Measurements from ENCODE around the gene MAGED4. TPM values are rescaled to one million over a fixed set of nuclear protein-coding genes. Genes with fewer than 3 reads are reported as not detected.

MAGED4 gene
- polyA plus RNA-seq, 3 donors: not detected

GRCh38 chrX:52217494-52218160 is 32.9 kb downstream of the MAGED4 start:
- H3K36me3 Mint-ChIP-seq: no peaks in the 10 kb centered on the region
- no CpG with 5 or more reads among the region's 2 CpGs for WGBS (ENCODE audit: insufficient coverage)
- H3K27ac ChIP-seq (ENCODE audit: low read depth in 1 of 2, low read length in 2 of 2): no peak overlapping the region

DNA sequence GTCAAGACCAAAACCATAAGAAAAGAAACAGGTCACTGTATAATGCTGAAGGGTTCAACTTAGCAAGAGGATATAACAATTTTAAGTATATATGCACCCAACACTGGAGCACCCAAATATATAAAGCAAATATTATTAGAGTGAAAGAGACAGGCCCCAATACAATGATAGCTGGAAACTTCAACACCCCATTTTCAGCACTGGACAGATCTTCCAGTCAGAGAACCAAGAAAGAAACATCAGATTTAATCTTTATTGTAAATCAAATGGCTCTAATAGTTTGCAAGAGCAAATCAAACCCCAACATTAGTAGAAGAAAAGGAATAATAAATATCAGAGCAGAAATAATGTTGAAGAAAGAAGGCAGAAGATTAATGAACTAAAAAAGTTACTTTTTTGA is 36.2 kb downstream of the MAGED4 start:
- no peaks in the 10 kb centered on the region for H4K20me1 ChIP-seq (ENCODE audit: insufficient read depth, low read length)
- no peak overlapping the region for H3K4me3 ChIP-seq (replicated peaks in 1 of 3; ENCODE audit: low read depth in 2 of 3, low read length in 3 of 3)
- no peak overlapping the region for H3K27ac Mint-ChIP-seq
- H3K4me1 ChIP-seq (ENCODE audit: control insufficient read depth in 1 of 2, insufficient read depth in 2 of 2, low read length in 2 of 2): no peaks in the 10 kb centered on the region
- H3K9ac ChIP-seq (ENCODE audit: insufficient read depth, low read length, poor library complexity, severe bottlenecking): no peak overlapping the region
- no peak overlapping the region for H2AFZ ChIP-seq (ENCODE audit: insufficient read depth, low read depth, low read length, poor library complexity, severe bottlenecking)
- H3K27me3 ChIP-seq (ENCODE audit: control insufficient read depth in 2 of 2, insufficient read depth in 2 of 2, low read length in 2 of 2): no peaks in the 10 kb centered on the region
- intact Hi-C loops (cut with micrococcal nuclease): no loop called here
- peaks cover 0 to 22% (median 9%) of the 10 kb centered on the region in 7 donors for H3K9me3 Mint-ChIP-seq
- H3K27me3 Mint-ChIP-seq (ENCODE audit: low read depth in 3 of 3): peaks cover 0 to 5% (median 4%) of the 10 kb centered on the region in 3 donors
- H3K4me1 Mint-ChIP-seq: no peaks in the 10 kb centered on the region
- DNase-seq: no peak
- H3K4me2 ChIP-seq (replicated peaks; ENCODE audit: extremely low read depth, low read length, poor library complexity, severe bottlenecking): no peak overlapping the region
- no peaks in the 10 kb centered on the region for H3K79me2 ChIP-seq (ENCODE audit: insufficient read depth, low read length)
- no peaks in the 10 kb centered on the region for H3K36me3 Mint-ChIP-seq
- no peak overlapping the region for H3K27ac ChIP-seq (ENCODE audit: low read depth in 1 of 2, low read length in 2 of 2)
- H3K9me3 ChIP-seq (replicated peaks in 1 of 2; ENCODE audit: control insufficient read depth in 1 of 2, insufficient read depth in 1 of 2, low read length in 2 of 2): peaks cover 0 to 3% of the 10 kb centered on the region in 2 donors
- no peak overlapping the region for H3K4me3 Mint-ChIP-seq
- no peaks in the 10 kb centered on the region for H3K36me3 ChIP-seq (replicated peaks in 1 of 2; ENCODE audit: control insufficient read depth in 1 of 2, insufficient read depth in 2 of 2, low read length in 2 of 2)
- TF ChIP-seq, protein P1, sequence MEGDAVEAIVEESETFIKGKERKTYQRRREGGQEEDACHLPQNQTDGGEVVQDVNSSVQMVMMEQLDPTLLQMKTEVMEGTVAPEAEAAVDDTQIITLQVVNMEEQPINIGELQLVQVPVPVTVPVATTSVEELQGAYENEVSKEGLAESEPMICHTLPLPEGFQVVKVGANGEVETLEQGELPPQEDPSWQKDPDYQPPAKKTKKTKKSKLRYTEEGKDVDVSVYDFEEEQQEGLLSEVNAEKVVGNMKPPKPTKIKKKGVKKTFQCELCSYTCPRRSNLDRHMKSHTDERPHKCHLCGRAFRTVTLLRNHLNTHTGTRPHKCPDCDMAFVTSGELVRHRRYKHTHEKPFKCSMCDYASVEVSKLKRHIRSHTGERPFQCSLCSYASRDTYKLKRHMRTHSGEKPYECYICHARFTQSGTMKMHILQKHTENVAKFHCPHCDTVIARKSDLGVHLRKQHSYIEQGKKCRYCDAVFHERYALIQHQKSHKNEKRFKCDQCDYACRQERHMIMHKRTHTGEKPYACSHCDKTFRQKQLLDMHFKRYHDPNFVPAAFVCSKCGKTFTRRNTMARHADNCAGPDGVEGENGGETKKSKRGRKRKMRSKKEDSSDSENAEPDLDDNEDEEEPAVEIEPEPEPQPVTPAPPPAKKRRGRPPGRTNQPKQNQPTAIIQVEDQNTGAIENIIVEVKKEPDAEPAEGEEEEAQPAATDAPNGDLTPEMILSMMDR (IDR thresholded peaks at IDR 0.05): no peak

More at GRCh38 chrX:52217494-52218160, 32.9 kb downstream of the MAGED4 start:
- no peaks in the 10 kb centered on the region for H4K20me1 ChIP-seq (ENCODE audit: insufficient read depth, low read length)
- no peak overlapping the region for H2AFZ ChIP-seq (ENCODE audit: insufficient read depth, low read depth, low read length, poor library complexity, severe bottlenecking)
- no peak overlapping the region for H3K4me2 ChIP-seq (replicated peaks; ENCODE audit: extremely low read depth, low read length, poor library complexity, severe bottlenecking)
- no peaks in the 10 kb centered on the region for H3K79me2 ChIP-seq (ENCODE audit: insufficient read depth, low read length)
- H3K4me3 Mint-ChIP-seq: no peak overlapping the region
- H3K36me3 ChIP-seq (replicated peaks in 1 of 2; ENCODE audit: control insufficient read depth in 1 of 2, insufficient read depth in 2 of 2, low read length in 2 of 2): no peaks in the 10 kb centered on the region
- TF ChIP-seq, protein P1 (IDR thresholded peaks at IDR 0.05): no peak
- H3K4me1 ChIP-seq (ENCODE audit: control insufficient read depth in 1 of 2, insufficient read depth in 2 of 2, low read length in 2 of 2): no peaks in the 10 kb centered on the region
- H3K27me3 Mint-ChIP-seq (ENCODE audit: low read depth in 3 of 3): peaks cover 0 to 5% (median 4%) of the 10 kb centered on the region in 3 donors
- intact Hi-C loops (cut with micrococcal nuclease): no loop called here
- H3K4me1 Mint-ChIP-seq: no peaks in the 10 kb centered on the region
- no peak overlapping the region for H3K4me3 ChIP-seq (replicated peaks in 1 of 3; ENCODE audit: low read depth in 2 of 3, low read length in 3 of 3)
- H3K9me3 Mint-ChIP-seq: peaks cover 0 to 16% (median 9%) of the 10 kb centered on the region in 7 donors
- H3K27ac Mint-ChIP-seq: no peak overlapping the region
- no peaks in the 10 kb centered on the region for H3K27me3 ChIP-seq (ENCODE audit: control insufficient read depth in 2 of 2, insufficient read depth in 2 of 2, low read length in 2 of 2)
- H3K9me3 ChIP-seq (replicated peaks in 1 of 2; ENCODE audit: control insufficient read depth in 1 of 2, insufficient read depth in 1 of 2, low read length in 2 of 2): peaks cover 0 to 3% of the 10 kb centered on the region in 2 donors
- DNase-seq: no peak
- H3K9ac ChIP-seq (ENCODE audit: insufficient read depth, low read length, poor library complexity, severe bottlenecking): no peak overlapping the region

Small RNA genes within 50 kb of the gene (small RNA-seq; reads per million reads assigned to genes)
- gene SNORA11D (ENCODE audit: insufficient read length, low read depth): not detected

Other genes starting within 250 kb of the MAGED4 start
- under 1 TPM in 1 of 3 donors, not detected in 2; 0.04 TPM for gene MAGED4B, start 115.7 kb upstream of the MAGED4 start, polyA plus RNA-seq
- not detected for gene XAGE2, start 184.1 kb downstream of the MAGED4 start, polyA plus RNA-seq

Data from CD14-positive monocyte (primary cell).